IPS-11a (cell line): Measurements from ENCODE around the gene PTEN.

ENCODE experiments used
- H3K4me3 ChIP-seq: one replicate; pipeline ENCODE4 v1.5.1; 2013; ENCODE audit warnings: low read depth, low read length, control low read depth

The PTEN gene

DNA sequence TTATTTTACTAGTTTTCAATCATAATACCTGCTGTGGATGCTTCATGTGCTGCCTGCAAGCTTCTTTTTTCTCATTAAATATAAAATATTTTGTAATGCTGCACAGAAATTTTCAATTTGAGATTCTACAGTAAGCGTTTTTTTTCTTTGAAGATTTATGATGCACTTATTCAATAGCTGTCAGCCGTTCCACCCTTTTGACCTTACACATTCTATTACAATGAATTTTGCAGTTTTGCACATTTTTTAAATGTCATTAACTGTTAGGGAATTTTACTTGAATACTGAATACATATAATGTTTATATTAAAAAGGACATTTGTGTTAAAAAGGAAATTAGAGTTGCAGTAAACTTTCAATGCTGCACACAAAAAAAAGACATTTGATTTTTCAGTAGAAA is 103.0 kb downstream of the PTEN start:
- no peak overlapping the region for H3K4me3 ChIP-seq

DNA sequence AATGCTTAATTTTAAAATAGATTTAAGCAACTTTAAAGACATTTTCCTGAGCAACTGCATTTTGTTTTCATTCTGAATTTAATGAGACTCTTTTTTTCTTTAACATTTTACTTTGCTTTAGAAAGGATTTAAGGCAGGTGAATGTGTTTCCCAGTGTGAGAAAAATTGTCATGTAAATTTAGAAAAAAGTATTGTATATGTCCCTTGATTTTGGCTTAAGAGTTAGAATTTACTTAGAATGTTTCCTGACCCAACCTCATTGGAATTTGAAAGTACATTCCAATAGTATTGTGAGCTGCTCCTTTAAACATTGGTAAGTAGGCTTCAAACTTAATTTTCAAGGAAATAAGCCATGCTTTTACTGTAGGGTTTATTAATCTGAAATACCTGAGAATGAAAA is 110.2 kb downstream of the PTEN start:
- no peak overlapping the region for H3K4me3 ChIP-seq

GRCh38 chr10:87974130-87974529 is 110.7 kb downstream of the PTEN start:
- H3K4me3 ChIP-seq: no peak overlapping the region

DNA sequence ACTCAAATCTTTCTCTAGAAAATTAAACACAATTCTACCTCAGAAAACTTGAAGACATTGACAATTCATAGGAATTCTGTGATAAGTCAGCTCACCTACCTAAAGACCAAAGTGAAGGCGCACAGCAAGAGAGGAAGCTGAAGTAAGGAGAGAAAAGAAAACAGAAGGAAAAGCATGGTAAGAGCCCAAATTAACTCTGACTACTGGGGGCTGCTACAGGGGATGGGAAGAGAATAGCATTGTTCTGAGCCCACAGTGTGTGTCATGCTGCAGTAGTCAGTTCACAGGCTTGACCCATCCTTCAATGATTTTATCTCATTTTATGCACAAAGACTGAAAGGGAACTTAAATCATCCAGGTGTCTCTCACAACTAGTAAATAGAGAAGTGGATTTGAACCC is 111.3 kb downstream of the PTEN start:
- H3K4me3 ChIP-seq: no peak overlapping the region

DNA sequence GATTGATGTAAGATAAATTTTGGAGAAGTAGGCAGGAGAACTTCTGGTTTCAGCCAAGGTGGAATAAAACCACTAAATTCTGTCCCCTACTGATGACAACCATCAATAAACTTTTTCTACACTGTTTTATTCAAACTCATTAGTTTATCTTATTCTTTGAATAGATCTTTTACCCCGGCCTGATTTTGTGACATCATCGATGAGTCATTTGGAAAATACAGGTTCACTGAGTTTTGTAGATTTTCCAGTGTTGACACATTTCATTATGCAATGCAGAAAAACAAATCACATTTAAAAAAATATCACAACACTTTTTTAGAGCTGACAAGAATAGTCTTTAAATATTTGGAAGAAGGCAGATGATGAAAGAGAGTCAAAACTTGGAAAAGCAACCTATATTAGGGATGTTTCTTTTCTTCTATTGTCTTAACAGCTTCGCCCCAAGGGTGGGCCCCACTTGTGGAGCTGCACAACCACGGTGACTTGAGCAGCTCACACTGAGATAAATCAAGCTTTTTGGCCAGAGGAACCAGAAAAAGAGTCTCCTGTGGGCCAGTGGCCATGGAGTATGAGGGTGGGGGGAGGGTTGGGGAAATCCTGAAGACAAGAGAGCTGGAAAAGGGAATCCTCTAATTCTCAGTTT is 112.8 kb downstream of the PTEN start:
- H3K4me3 ChIP-seq: no peak overlapping the region

GRCh38 chr10:87978166-87978565 is 114.7 kb downstream of the PTEN start:
- no peak overlapping the region for H3K4me3 ChIP-seq

DNA sequence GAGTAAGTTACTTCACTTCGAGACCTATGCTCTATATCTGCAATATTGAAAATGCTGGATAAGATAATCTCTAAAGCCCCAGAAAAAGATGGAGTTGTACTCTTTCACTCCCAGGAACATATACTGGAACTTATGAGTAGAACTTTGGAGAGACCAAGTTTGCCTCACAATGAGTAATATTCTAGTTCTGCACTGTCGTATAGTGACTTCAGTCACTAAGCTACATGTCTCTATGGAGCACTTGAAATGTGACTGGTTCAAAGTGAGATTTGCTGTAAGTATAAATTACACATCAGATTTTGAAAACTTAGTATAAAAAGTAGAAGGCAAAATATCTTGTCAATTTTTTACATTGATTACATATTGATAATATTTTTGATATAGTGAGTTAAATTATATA is 116.4 kb downstream of the PTEN start:
- no peak overlapping the region for H3K4me3 ChIP-seq

DNA sequence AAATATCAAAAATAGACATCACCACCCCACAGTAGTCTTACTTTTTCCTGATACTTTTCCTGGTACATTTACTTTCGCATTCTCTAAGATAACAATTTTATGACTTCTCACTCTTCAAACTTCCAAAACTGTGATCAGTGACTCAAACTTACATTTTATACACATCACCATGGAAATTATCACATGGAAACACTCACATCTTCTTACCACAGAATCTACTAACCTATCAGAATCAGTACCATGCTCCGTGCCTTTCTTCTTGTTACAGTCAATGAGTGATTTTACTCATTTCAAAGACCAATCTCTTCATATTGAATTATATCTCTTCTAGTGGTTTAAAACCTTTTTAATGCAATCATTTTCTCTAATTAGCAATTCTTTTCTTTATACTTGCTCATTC is 120.3 kb downstream of the PTEN start:
- no peak overlapping the region for H3K4me3 ChIP-seq

DNA sequence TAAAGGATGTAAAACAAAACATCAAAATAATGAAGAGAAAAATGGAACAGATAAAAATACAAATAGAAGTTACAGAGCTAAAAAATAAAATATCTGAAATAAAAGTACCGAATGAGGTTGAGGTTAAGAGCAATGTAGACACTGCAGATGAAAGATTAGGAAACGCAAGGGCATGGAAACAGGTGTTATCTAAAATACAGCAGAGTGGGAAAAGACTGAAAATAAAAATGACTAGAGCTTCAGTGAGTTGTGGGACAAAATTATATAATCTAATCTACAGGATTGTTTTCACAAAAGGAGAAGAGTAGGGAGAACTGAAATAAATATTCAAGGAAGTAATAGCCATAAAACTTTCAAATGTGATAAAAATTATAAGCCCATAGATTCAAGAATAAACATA is 123.8 kb downstream of the PTEN start:
- no peak overlapping the region for H3K4me3 ChIP-seq

GRCh38 chr10:87991946-87992345 is 128.5 kb downstream of the PTEN start:
- H3K4me3 ChIP-seq: no peak overlapping the region

- H3K4me3 ChIP-seq: no peak overlapping the region
These were observed 141.0 kb downstream of the PTEN start for GRCh38 chr10:88004451-88004850.

- no peak overlapping the region for H3K4me3 ChIP-seq
These were observed 142.8 kb downstream of the PTEN start for GRCh38 chr10:88006261-88006660.

DNA sequence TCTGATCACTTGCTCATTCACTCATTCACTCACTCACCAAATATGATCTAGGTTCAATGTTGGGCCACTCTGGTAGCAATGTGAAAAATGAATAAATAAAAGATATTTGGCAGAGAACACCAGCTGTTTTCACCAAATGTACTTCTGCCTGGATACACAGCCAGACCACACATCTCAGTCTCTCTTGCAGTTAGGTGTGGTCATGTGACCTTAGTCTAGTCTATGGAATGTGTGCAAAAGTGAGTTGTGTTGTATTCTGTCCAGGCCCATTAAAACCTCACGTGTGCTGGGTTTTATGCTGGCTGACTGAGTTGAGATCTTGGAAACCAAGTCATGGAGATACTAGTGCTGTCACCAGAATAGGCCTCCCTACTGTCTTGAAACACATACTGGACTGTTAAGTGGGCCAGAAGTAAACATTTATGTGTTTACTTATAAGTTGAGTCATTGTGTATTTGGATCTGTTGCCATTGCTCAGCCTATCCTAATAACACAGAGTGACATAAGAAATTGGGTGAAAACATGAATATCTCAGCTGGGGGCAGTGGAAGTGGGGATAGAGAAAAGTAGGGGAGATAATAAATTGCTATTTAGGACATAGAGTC is 145.5 kb downstream of the PTEN start:
- no peak overlapping the region for H3K4me3 ChIP-seq

GRCh38 chr10:88012641-88013040 is 149.2 kb downstream of the PTEN start:
- no peak overlapping the region for H3K4me3 ChIP-seq

DNA sequence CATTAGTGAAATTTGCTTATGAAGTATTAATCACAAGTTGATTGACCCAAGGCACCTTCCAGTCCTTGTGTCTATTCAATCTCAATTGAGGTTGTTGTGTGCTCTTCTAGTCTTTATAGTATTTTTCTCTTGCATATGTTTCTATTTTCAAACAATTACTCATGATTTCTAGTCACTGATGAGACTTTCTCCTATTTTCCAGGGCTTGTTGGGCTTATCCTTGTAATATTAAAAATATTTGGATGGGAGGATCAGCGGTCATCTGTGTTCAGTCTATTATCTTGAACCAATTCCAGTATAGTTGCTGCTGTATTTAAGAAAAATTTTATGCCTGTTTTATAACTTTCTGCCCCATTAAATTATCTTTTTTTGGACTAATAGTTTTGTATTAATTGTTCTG is 154.4 kb downstream of the PTEN start:
- H3K4me3 ChIP-seq: no peak overlapping the region

GRCh38 chr10:88019753-88020152 is 156.3 kb downstream of the PTEN start:
- H3K4me3 ChIP-seq: no peak overlapping the region
